A673 (cell line): ENCODE measurements around the gene TBL2. TPM values are rescaled to one million over a fixed set of nuclear protein-coding genes. Genes with fewer than 3 reads are reported as not detected.
"Not testable (repeated sequence)": the region's sequence is repeated elsewhere in the genome, so short reads cannot be mapped to it uniquely, and the experiment has no call there.

Experiments
- BruUV-seq: library from RNA; stranded (reverse); fragments of 400-500 nt; replicated peaks from 2 replicates; lab custom pipeline; 2021; lab: Mats Ljungman, UMichigan
- CTCF ChIA-PET: fragments of 300-600 bp; sonication (Branson Sonifier 250); formaldehyde crosslinking; loops from one replicate; lab custom pipeline; 2022; ENCODE audit warnings: antibody characterized with exemption; lab: Charles Lee
- POLR2A ChIA-PET: fragments of 300-600 bp; sonication (Branson Sonifier 250); formaldehyde crosslinking; loops from one replicate; lab custom pipeline; 2022; ENCODE audit warnings: antibody characterized with exemption; ENCODE audit not compliant: low non-redundant PET; lab: Charles Lee
- DNase-seq: peaks from one replicate; pipeline ENCODE4 v3.0.0-alpha.2; 2015; ENCODE audit warnings: low spot score
- H3K27ac ChIP-seq: fragments of 200-600 bp; sonication (generic); 2 replicates; pipeline ENCODE4 v1.5.1; 2016; ENCODE audit warnings: mixed run types, low read depth, mild to moderate bottlenecking, mixed read lengths, antibody characterized with exemption, low read length; ENCODE audit not compliant: poor library complexity, severe bottlenecking
- H3K27me3 ChIP-seq: fragments of 200-600 bp; sonication (generic); replicated peaks from 2 replicates; pipeline ENCODE4 v1.6.1; 2017; ENCODE audit warnings: mixed run types, low read depth, mild to moderate bottlenecking, mixed read lengths, antibody characterized with exemption, low read length; ENCODE audit not compliant: insufficient read depth, poor library complexity
- H3K36me3 ChIP-seq: fragments of 200-600 bp; sonication (generic); 2 replicates; pipeline ENCODE4 v1.6.1; 2016; ENCODE audit warnings: mixed run types, mild to moderate bottlenecking, mixed read lengths, antibody characterized with exemption, low read length; ENCODE audit not compliant: insufficient read depth, poor library complexity, severe bottlenecking
- H3K4me1 ChIP-seq: fragments of 200-600 bp; sonication (generic); 2 replicates; pipeline ENCODE4 v1.6.1; 2017; ENCODE audit warnings: mixed run types, mild to moderate bottlenecking, mixed read lengths, antibody characterized with exemption, low read length; ENCODE audit not compliant: insufficient read depth, poor library complexity, severe bottlenecking
- H3K4me3 ChIP-seq: fragments of 200-600 bp; sonication (generic); 2 replicates; pipeline ENCODE4 v1.5.1; 2016; ENCODE audit warnings: low read depth, mixed run types, mild to moderate bottlenecking, mixed read lengths, low read length; ENCODE audit not compliant: poor library complexity, severe bottlenecking
- H3K9me3 ChIP-seq: fragments of 200-600 bp; sonication (generic); 2 replicates; pipeline ENCODE4 v1.6.1; 2016; ENCODE audit warnings: mixed run types, low read depth, mild to moderate bottlenecking, mixed read lengths, antibody characterized with exemption, low read length; ENCODE audit not compliant: poor library complexity, severe bottlenecking
- EZH2 ChIP-seq: fragments of 200-600 bp; sonication (generic); IDR thresholded peaks from 2 replicates; pipeline ENCODE4 v1.6.1; 2017; ENCODE audit warnings: borderline replicate concordance, low read depth, mild to moderate bottlenecking, mixed read lengths, antibody characterized with exemption, low read length; ENCODE audit not compliant: poor library complexity, severe bottlenecking
- intact Hi-C: fragments of 100-400 bp; cut with micrococcal nuclease; formaldehyde crosslinking; loops from one replicate; pipeline ENCODE4 v1.10.0; 2022; ENCODE audit not compliant: unreplicated experiment
- total RNA-seq: library from RNA; stranded (reverse); gene quantifications from 2 replicates; pipeline ENCODE4 v1.2.3, GENCODE V29; 2021
- TF ChIP-seq, protein P1 (sequence below): fragments of 300-800, 200-600 bp; sonication (generic); conservative IDR thresholded peaks from 2 replicates; pipeline ENCODE4 v1.5.1; 2017; ENCODE audit warnings: low read depth, mild to moderate bottlenecking, antibody characterized with exemption, low read length, moderate library complexity, mixed read lengths

Gene TBL2
- total RNA-seq, 1 experiment from 2014 or later: 51.9 TPM

- no peak for TF ChIP-seq EZH2
- TF ChIP-seq, protein P1, sequence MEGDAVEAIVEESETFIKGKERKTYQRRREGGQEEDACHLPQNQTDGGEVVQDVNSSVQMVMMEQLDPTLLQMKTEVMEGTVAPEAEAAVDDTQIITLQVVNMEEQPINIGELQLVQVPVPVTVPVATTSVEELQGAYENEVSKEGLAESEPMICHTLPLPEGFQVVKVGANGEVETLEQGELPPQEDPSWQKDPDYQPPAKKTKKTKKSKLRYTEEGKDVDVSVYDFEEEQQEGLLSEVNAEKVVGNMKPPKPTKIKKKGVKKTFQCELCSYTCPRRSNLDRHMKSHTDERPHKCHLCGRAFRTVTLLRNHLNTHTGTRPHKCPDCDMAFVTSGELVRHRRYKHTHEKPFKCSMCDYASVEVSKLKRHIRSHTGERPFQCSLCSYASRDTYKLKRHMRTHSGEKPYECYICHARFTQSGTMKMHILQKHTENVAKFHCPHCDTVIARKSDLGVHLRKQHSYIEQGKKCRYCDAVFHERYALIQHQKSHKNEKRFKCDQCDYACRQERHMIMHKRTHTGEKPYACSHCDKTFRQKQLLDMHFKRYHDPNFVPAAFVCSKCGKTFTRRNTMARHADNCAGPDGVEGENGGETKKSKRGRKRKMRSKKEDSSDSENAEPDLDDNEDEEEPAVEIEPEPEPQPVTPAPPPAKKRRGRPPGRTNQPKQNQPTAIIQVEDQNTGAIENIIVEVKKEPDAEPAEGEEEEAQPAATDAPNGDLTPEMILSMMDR: no peak
- no TSS peak for BruUV-seq
- CTCF ChIA-PET: interaction anchor here (0.7 kb wide), 1 partner anchor 29 kb away, joined by 4 read pairs; no protein-coding TSS in a partner anchor
- H3K27ac ChIP-seq: peak overlapping the region; percentile 59
- H3K27me3 ChIP-seq: no peaks in the 10 kb centered on the region
- H3K9me3 ChIP-seq: no peaks in the 10 kb centered on the region
- no peaks in the 10 kb centered on the region for H3K36me3 ChIP-seq
- H3K4me3 ChIP-seq: no peak overlapping the region
- intact Hi-C loops: no loop called here
- POLR2A ChIA-PET: no interaction called here
- DNase-seq: peak; percentile 21
- H3K4me1 ChIP-seq: peaks cover 17% of the 10 kb centered on the region
Measured at GRCh38 chr7:73526896-73527821, 51.2 kb downstream of the TBL2 start.

DNA sequence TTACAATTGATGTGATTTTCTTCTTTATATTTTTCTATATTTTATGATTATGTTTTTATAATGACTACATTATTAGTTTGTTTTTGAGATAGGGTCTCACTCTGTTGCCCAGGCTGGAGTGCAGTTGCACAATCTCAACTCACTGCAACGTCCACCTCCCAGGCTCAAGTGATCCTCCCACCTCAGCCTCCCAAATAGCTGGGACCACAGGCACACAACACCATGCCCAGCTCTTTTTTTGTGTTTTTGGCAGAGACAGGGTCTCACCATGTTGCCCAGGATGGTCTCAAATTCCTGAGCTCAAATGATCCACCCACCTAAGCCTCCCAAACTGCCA is 52.3 kb downstream of the TBL2 start:
- H3K4me3 ChIP-seq, DNase-seq, intact Hi-C loops, H3K9me3 ChIP-seq, CTCF ChIA-PET, H3K36me3 ChIP-seq, H3K27me3 ChIP-seq, H3K27ac ChIP-seq, POLR2A ChIA-PET, BruUV-seq: not testable (repeated sequence)
- peaks cover 17% of the 10 kb centered on the region for H3K4me1 ChIP-seq

GRCh38 chr7:73522105-73522872 is 56.1 kb downstream of the TBL2 start, which contains the start of gene BAZ1B:
BAZ1B (minus strand) TSS chr7:73522293; CDS start chr7:73521933, 360 bp downstream.
- Histone ChIP-seq H3K4me3 (peak within 1 kb of the TSS; percentile 92), H3K9me3 (no peaks in the 10 kb centered on the region), H3K36me3 (peaks cover 17% of the 10 kb centered on the region), H3K4me1 (peaks cover 22% of the 10 kb centered on the region), H3K27me3 (no peaks in the 10 kb centered on the region), H3K27ac (peak within 1 kb of the TSS; percentile 96)
- intact Hi-C loops: loop anchor here (2.0 kb wide), 1 partner anchor 35 kb away; the partner anchor contains the start of gene BCL7B
- peak; percentile 99 for DNase-seq
- ChIA-PET CTCF (interaction anchor here (0.6 kb wide), 1 partner anchor 203 kb away, joined by 3 read pairs; no protein-coding TSS in a partner anchor), POLR2A (interaction anchor here (0.7 kb wide), 1 partner anchor 186 kb away, joined by 3 read pairs; no protein-coding TSS in a partner anchor)
- TF ChIP-seq EZH2: no peak
- TF ChIP-seq, protein P1: 0 out of 2 replicates have a peak, but pooled peaks have one; percentile 22
- TSS peak; percentile 96 for BruUV-seq
